K562 (cell line): ENCODE measurements around the gene LYRM1. TPM values are rescaled to one million over a fixed set of nuclear protein-coding genes. Genes with fewer than 3 reads are reported as not detected.
A peak's percentile ranks its signal among the peaks of the same experiment; 100 is the strongest.

ENCODE experiments used
- ADNP ChIP-seq: fragments of 200-800 bp; sonication (Bioruptor generic); IDR thresholded peaks from 2 replicates; pipeline ENCODE4 v1.6.1; 2016; ENCODE audit warnings: missing genetic modification characterization, missing compliant biosample characterization
- CEBPB ChIP-seq: fragments of 450-650 bp; IDR thresholded peaks from 2 replicates; pipeline ENCODE4 v1.6.1; 2016; ENCODE audit warnings: missing genetic modification characterization, missing compliant biosample characterization
- DACH1 ChIP-seq: fragments of 450-650 bp; IDR thresholded peaks from 2 replicates; pipeline ENCODE4 v1.6.1; 2018; ENCODE audit not compliant: partially characterized antibody
- EP400 ChIP-seq: fragments of 450-650 bp; IDR thresholded peaks from 2 replicates; pipeline ENCODE4 v1.6.1; 2017; ENCODE audit warnings: antibody characterized with exemption, mild to moderate bottlenecking, moderate library complexity
- FOXO4 ChIP-seq: fragments of 450-650 bp; formaldehyde crosslinking; IDR thresholded peaks from 2 replicates; pipeline ENCODE4 v1.4.0; 2020; ENCODE audit warnings: mild to moderate bottlenecking, moderate library complexity
- GTF2E2 ChIP-seq: fragments of 200-800 bp; sonication (Bioruptor generic); IDR thresholded peaks from 2 replicates; pipeline ENCODE4 v1.6.1; 2016; ENCODE audit warnings: missing genetic modification characterization, missing compliant biosample characterization
- HCFC1 ChIP-seq: IDR thresholded peaks from 2 replicates; pipeline ENCODE4 v1.6.1; 2012; ENCODE audit warnings: low read depth, low read length, improper control_type of control experiment
- LCOR ChIP-seq: sonication (generic); formaldehyde crosslinking; IDR thresholded peaks from 2 replicates; pipeline ENCODE4 v1.8.0; 2022; ENCODE audit warnings: mild to moderate bottlenecking, missing genetic modification reagents
- MTA3 ChIP-seq: fragments of 450-650 bp; formaldehyde crosslinking; IDR thresholded peaks from 2 replicates; pipeline ENCODE4 v1.6.1; 2017; ENCODE audit warnings: mild to moderate bottlenecking, borderline replicate concordance
- MTF1 ChIP-seq: fragments of 250-450 bp; sonication (Bioruptor Pico); IDR thresholded peaks from 2 replicates; pipeline ENCODE4 v1.9.0; 2021; ENCODE audit warnings: moderate library complexity, mild to moderate bottlenecking, inconsistent platforms, borderline replicate concordance
- MYNN ChIP-seq, 2 experiments: sonication (generic); formaldehyde crosslinking in 1 of 2; IDR thresholded peaks; 2 replicates each; pipeline versions ENCODE4 v1.5.0 to v1.6.1; 2016 to 2020; ENCODE audit warnings: antibody characterized with exemption in 1 of 2, missing genetic modification reagents in 1 of 2
- NFYB ChIP-seq: IDR thresholded peaks from 2 replicates; pipeline ENCODE4 v1.6.1; 2011; ENCODE audit warnings: mild to moderate bottlenecking, moderate library complexity; ENCODE audit not compliant: insufficient read length; ENCODE audit errors: extremely low read depth
- RBBP5 ChIP-seq: fragments of 200-600 bp; sonication (generic); IDR thresholded peaks from 2 replicates; pipeline ENCODE4 v1.6.1; 2012; ENCODE audit warnings: borderline replicate concordance, mild to moderate bottlenecking, low read length, control low read depth, inconsistent platforms; ENCODE audit not compliant: insufficient read depth, poor library complexity, severe bottlenecking
- RBM25 ChIP-seq: fragments of 200-400 bp; formaldehyde crosslinking; IDR thresholded peaks from 2 replicates; pipeline ENCODE4 v1.6.1; 2018; ENCODE audit warnings: low read length, low read depth, moderate library complexity; ENCODE audit not compliant: severe bottlenecking
- SMAD4 ChIP-seq: fragments of 250-450 bp; sonication (Bioruptor Pico); conservative IDR thresholded peaks from 2 replicates; pipeline ENCODE4 v1.8.0; 2021; ENCODE audit warnings: inconsistent platforms, mild to moderate bottlenecking, moderate library complexity
- SMARCC2 ChIP-seq: fragments of 450-650 bp; IDR thresholded peaks from 2 replicates; pipeline ENCODE4 v1.6.1; 2017; ENCODE audit warnings: antibody characterized with exemption, moderate library complexity, mild to moderate bottlenecking, low read depth
- SNRNP70 ChIP-seq: fragments of 200-400 bp; formaldehyde crosslinking; optimal IDR thresholded peaks from 2 replicates; pipeline ENCODE3; 2017; ENCODE audit warnings: low read depth, low read length
- TARDBP ChIP-seq: fragments of 450-650 bp; IDR thresholded peaks from 2 replicates; pipeline ENCODE4 v1.6.1; 2016
- TEAD2 ChIP-seq: fragments of 450-650 bp; IDR thresholded peaks from 2 replicates; pipeline ENCODE4 v1.6.1; 2016; ENCODE audit warnings: missing genetic modification characterization, control low read depth, missing compliant biosample characterization
- ZNF165 ChIP-seq: fragments of 250-450 bp; sonication (Bioruptor Pico); IDR thresholded peaks from 2 replicates; pipeline ENCODE4 v1.4.0; 2020; ENCODE audit warnings: borderline replicate concordance
- ZNF324 ChIP-seq: fragments of 250-450 bp; sonication (Bioruptor Pico); IDR thresholded peaks from 2 replicates; pipeline ENCODE4 v1.4.0; 2020; ENCODE audit warnings: mild to moderate bottlenecking
- ZNF586 ChIP-seq: fragments of 450-650 bp; formaldehyde crosslinking; conservative IDR thresholded peaks from 2 replicates; pipeline ENCODE4 v1.4.0; 2020; ENCODE audit warnings: mild to moderate bottlenecking, moderate library complexity
- ZNF75A ChIP-seq: fragments of 450-650 bp; formaldehyde crosslinking; IDR thresholded peaks from 2 replicates; pipeline ENCODE4 v1.4.0; 2020; ENCODE audit warnings: mild to moderate bottlenecking
- ZNF780A ChIP-seq: fragments of 250-450 bp; sonication (Bioruptor Pico); IDR thresholded peaks from 2 replicates; pipeline ENCODE4 v1.5.0; 2021; ENCODE audit warnings: mild to moderate bottlenecking
- polyA plus RNA-seq, 8 experiments: library from polyadenylated mRNA; depleted of rRNA in 4 of 8; stranded (reverse) in 5 of 8; unstranded in 3 of 8; fragments of >200 nt; fragmentation: Nextera tagmentation in 2 of 8; fragmentation: Illumina TruSeq in 1 of 8; extraction: Ambion mirVana in 2 of 8; extraction: Trizol in 1 of 8; gene quantifications; 2 replicates each; pipeline versions ENCODE4 v1.2.1 to v1.2.3, GENCODE V29; 2011 to 2014; ENCODE audit warnings: inconsistent platforms in 1 of 8, missing spikeins in 1 of 8
- total RNA-seq, 7 experiments: library from RNA; depleted of rRNA in 6 of 7; stranded (reverse); fragments of >200 nt in 6 of 7; fragmentation: Illumina TruSeq in 2 of 7; extraction: Trizol in 2 of 7; gene quantifications; 2 replicates each; pipeline versions ENCODE4 v1.2.1 to v1.2.3, GENCODE V29; 2011 to 2021; ENCODE audit warnings: low replicate concordance in 1 of 7
- TF ChIP-seq, protein P1 (sequence below): fragments of 450-650 bp; IDR thresholded peaks from 2 replicates; pipeline ENCODE4 v1.6.1; 2016; ENCODE audit warnings: mild to moderate bottlenecking
- TF ChIP-seq, protein P2 (sequence below): fragments of 250-450 bp; sonication (Bioruptor Pico); IDR thresholded peaks from 2 replicates; pipeline ENCODE4 v1.8.0; 2021; ENCODE audit warnings: borderline replicate concordance, mild to moderate bottlenecking, moderate library complexity; ENCODE audit not compliant: poor library complexity, severe bottlenecking

Gene LYRM1
- total and polyA plus RNA-seq, 9 of the 15 experiments (the other 6 are each of a cell fraction or from before 2014, with no cell fraction given), result 17.5 to 44.1 (median 32.7) TPM

DNA sequence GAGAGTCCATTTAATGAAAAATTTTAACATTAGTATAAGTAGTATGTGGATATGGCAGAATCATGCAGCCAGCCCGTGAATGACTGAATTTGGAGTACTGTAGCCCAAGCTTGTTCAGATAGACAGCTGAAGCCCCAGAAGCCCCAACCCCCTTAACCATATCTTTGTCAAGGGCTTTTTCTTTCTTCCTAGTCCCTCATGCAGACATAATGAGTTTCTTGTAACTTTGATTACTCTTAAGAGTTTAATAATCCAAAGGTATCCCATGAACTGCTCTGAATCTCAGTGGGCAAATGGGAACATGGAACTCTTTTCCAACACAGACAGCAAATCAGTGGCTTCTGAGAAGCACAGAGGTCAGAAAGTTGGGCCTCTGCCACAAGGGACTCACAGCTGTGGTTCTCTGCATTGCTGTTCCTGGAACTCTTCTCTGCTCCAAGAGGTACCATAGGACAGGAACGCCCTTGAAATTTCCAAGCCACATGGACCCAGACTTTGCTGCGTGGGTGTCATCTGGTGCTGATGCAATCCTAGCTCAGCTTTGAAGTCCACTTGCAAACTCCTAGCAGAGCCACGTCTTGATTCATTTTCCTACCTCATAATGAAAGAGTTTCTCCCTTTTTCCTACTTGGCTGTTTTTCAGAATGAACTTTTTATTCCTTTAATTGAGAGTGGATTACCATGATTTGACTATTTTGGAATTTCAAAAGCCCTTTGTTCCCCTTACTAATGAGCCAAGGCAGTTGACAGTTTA is 18.1 kb downstream of the LYRM1 start (continued):
- TF ChIP-seq ZNF165 (CRISPR knock-in tag) (no peak), DACH1 (peak; percentile 64), ZNF75A (no peak), GTF2E2 (tag) (peak; percentile 25; the same call in 1 of the 2 replicates), MYNN (IDR thresholded peaks at IDR 0.05) (no peak), MYNN (CRISPR knock-in tag; IDR thresholded peaks at IDR 0.05) (no peak), SMARCC2 (no peak), CEBPB (peak; percentile 94), RBBP5 (no peak), TARDBP (no peak), NFYB (no peak), EP400 (peak; percentile 99), ZNF324 (CRISPR knock-in tag) (no peak), RBM25 (no peak), HCFC1 (peak; percentile 35), SMAD4 (CRISPR knock-in tag) (peak; percentile 90), MTA3 (peak; percentile 61; the same call in 1 of the 2 replicates), ADNP (tag) (no peak), FOXO4 (no peak), ZNF586 (no peak), ZNF780A (CRISPR knock-in tag) (no peak), LCOR (CRISPR knock-in tag) (no peak), SNRNP70 (no peak), TEAD2 (tag) (no peak), MTF1 (CRISPR knock-in tag) (no peak)
- TF ChIP-seq, protein P1, sequence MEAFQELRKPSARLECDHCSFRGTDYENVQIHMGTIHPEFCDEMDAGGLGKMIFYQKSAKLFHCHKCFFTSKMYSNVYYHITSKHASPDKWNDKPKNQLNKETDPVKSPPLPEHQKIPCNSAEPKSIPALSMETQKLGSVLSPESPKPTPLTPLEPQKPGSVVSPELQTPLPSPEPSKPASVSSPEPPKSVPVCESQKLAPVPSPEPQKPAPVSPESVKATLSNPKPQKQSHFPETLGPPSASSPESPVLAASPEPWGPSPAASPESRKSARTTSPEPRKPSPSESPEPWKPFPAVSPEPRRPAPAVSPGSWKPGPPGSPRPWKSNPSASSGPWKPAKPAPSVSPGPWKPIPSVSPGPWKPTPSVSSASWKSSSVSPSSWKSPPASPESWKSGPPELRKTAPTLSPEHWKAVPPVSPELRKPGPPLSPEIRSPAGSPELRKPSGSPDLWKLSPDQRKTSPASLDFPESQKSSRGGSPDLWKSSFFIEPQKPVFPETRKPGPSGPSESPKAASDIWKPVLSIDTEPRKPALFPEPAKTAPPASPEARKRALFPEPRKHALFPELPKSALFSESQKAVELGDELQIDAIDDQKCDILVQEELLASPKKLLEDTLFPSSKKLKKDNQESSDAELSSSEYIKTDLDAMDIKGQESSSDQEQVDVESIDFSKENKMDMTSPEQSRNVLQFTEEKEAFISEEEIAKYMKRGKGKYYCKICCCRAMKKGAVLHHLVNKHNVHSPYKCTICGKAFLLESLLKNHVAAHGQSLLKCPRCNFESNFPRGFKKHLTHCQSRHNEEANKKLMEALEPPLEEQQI, result no peak
- TF ChIP-seq, protein P2, sequence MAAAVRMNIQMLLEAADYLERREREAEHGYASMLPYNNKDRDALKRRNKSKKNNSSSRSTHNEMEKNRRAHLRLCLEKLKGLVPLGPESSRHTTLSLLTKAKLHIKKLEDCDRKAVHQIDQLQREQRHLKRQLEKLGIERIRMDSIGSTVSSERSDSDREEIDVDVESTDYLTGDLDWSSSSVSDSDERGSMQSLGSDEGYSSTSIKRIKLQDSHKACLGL, result no peak
